HepG2 (cell line): Measurements from ENCODE around the gene LAMTOR1. TPM values are rescaled to one million over a fixed set of nuclear protein-coding genes. Genes with fewer than 3 reads are reported as not detected.
A peak's percentile ranks its signal among the peaks of the same experiment; 100 is the strongest.

Experiments
- BRCA1 ChIP-seq: sonication (generic); formaldehyde crosslinking; IDR thresholded peaks from 2 replicates; pipeline ENCODE4 v1.4.0; 2020; ENCODE audit warnings: missing genetic modification reagents
- CAMTA2 ChIP-seq: sonication (generic); formaldehyde crosslinking; IDR thresholded peaks from 2 replicates; pipeline ENCODE4 v1.4.0; 2020; ENCODE audit warnings: mild to moderate bottlenecking, missing genetic modification reagents, borderline replicate concordance
- GZF1 ChIP-seq: sonication (generic); formaldehyde crosslinking; IDR thresholded peaks from 2 replicates; pipeline ENCODE4 v1.5.1; 2020; ENCODE audit warnings: mild to moderate bottlenecking, missing genetic modification reagents
- HOXD1 ChIP-seq: sonication (generic); formaldehyde crosslinking; IDR thresholded peaks from 2 replicates; pipeline ENCODE4 v1.5.0; 2020; ENCODE audit warnings: missing genetic modification reagents
- IRF2 ChIP-seq: IDR thresholded peaks from 2 replicates; pipeline ENCODE4 v1.6.1; 2018; ENCODE audit warnings: missing genetic modification reagents, missing compliant biosample characterization
- MEIS2 ChIP-seq: sonication (generic); formaldehyde crosslinking; IDR thresholded peaks from 2 replicates; pipeline ENCODE4 v1.9.0; 2021; ENCODE audit warnings: mild to moderate bottlenecking, missing genetic modification reagents
- MXI1 ChIP-seq: IDR thresholded peaks from 3 replicates; pipeline ENCODE4 v1.6.1; 2012; ENCODE audit warnings: low read depth, low read length, inconsistent platforms, borderline replicate concordance
- NFKBIZ ChIP-seq: IDR thresholded peaks from 2 replicates; pipeline ENCODE4 v1.6.1; 2018; ENCODE audit warnings: missing genetic modification reagents, missing compliant biosample characterization
- NKX3-1 ChIP-seq: sonication (generic); formaldehyde crosslinking; IDR thresholded peaks from 2 replicates; pipeline ENCODE4 v1.5.0; 2020; ENCODE audit warnings: missing genetic modification reagents
- POLR2AphosphoS2 ChIP-seq: IDR thresholded peaks from 2 replicates; pipeline ENCODE4 v1.6.1; 2011; ENCODE audit warnings: low read depth, low read length, improper control_type of control experiment
- RELA ChIP-seq: sonication (generic); formaldehyde crosslinking; IDR thresholded peaks from 2 replicates; pipeline ENCODE4 v1.4.0; 2020; ENCODE audit warnings: missing genetic modification reagents
- TEAD3 ChIP-seq: optimal IDR thresholded peaks from 2 replicates; pipeline ENCODE3; 2016; ENCODE audit warnings: borderline replicate concordance
- ZBTB7A ChIP-seq: sonication (generic); formaldehyde crosslinking; IDR thresholded peaks from 2 replicates; pipeline ENCODE4 v1.8.0; 2022; ENCODE audit warnings: mild to moderate bottlenecking, missing genetic modification reagents
- ZC3H13 ChIP-seq: sonication (generic); formaldehyde crosslinking; IDR thresholded peaks from 2 replicates; pipeline ENCODE4 v1.8.1; 2023; ENCODE audit warnings: mild to moderate bottlenecking, missing genetic modification reagents, moderate library complexity
- ZFAT ChIP-seq: sonication (generic); formaldehyde crosslinking; conservative IDR thresholded peaks from 2 replicates; pipeline ENCODE4 v1.8.1; 2023; ENCODE audit warnings: missing genetic modification reagents, inconsistent platforms
- ZNF589 ChIP-seq: sonication (generic); formaldehyde crosslinking; conservative IDR thresholded peaks from 2 replicates; pipeline ENCODE4 v1.8.0; 2022; ENCODE audit warnings: mild to moderate bottlenecking, moderate library complexity, missing genetic modification reagents
- ZNF598 ChIP-seq: sonication (generic); formaldehyde crosslinking; IDR thresholded peaks from 2 replicates; pipeline ENCODE4 v1.5.1; 2020; ENCODE audit warnings: mild to moderate bottlenecking, missing genetic modification reagents, borderline replicate concordance
- ZNF614 ChIP-seq: IDR thresholded peaks from 2 replicates; pipeline ENCODE4 v1.6.1; 2018; ENCODE audit warnings: missing biosample characterization, missing genetic modification reagents, inconsistent platforms, borderline replicate concordance
- ZNF670 ChIP-seq: sonication (generic); formaldehyde crosslinking; IDR thresholded peaks from 2 replicates; pipeline ENCODE4 v1.8.0; 2022; ENCODE audit warnings: mild to moderate bottlenecking, missing genetic modification reagents, borderline replicate concordance
- ZNF674 ChIP-seq: sonication (generic); formaldehyde crosslinking; IDR thresholded peaks from 2 replicates; pipeline ENCODE4 v1.5.0; 2020; ENCODE audit warnings: low read depth, mild to moderate bottlenecking, missing genetic modification reagents
- ZNF816 ChIP-seq: sonication (generic); formaldehyde crosslinking; IDR thresholded peaks from 2 replicates; pipeline ENCODE4 v1.8.0; 2022; ENCODE audit warnings: missing genetic modification reagents, mild to moderate bottlenecking, borderline replicate concordance
- ZSCAN25 ChIP-seq: sonication (generic); formaldehyde crosslinking; IDR thresholded peaks from 2 replicates; pipeline ENCODE4 v1.8.0; 2022; ENCODE audit warnings: mild to moderate bottlenecking, missing genetic modification reagents
- polyA plus RNA-seq, 8 experiments: library from polyadenylated mRNA; depleted of rRNA in 3 of 8; stranded (reverse) in 7 of 8; unstranded in 1 of 8; fragments of >200 nt; fragmentation: Illumina TruSeq in 4 of 8; extraction: Trizol in 4 of 8; gene quantifications; 2 replicates each; pipeline versions ENCODE4 v1.2.1 to v1.2.3, GENCODE V29; 2011 to 2016; ENCODE audit warnings: low read depth in 4 of 8, missing spikeins in 1 of 8, mixed read lengths in 1 of 8; ENCODE audit not compliant: insufficient read depth in 1 of 8
- total RNA-seq, 5 experiments: library from RNA; depleted of rRNA; stranded (reverse); fragments of >200 nt; fragmentation: Illumina TruSeq; extraction: Trizol; gene quantifications; 2 replicates each; pipeline ENCODE4 v1.2.3, GENCODE V29; 2016; ENCODE audit warnings: low read depth in 1 of 5
- TF ChIP-seq, protein P1 (sequence below): sonication (generic); formaldehyde crosslinking; IDR thresholded peaks from 2 replicates; pipeline ENCODE4 v1.8.0; 2022; ENCODE audit warnings: missing genetic modification reagents, low read depth, mild to moderate bottlenecking, borderline replicate concordance
- TF ChIP-seq, protein P2 (sequence below): sonication (generic); formaldehyde crosslinking; IDR thresholded peaks from 2 replicates; pipeline ENCODE4 v1.8.0; 2022; ENCODE audit warnings: mild to moderate bottlenecking, missing genetic modification reagents, moderate library complexity
- TF ChIP-seq, protein P3 (sequence below): fragments of 450-650 bp; IDR thresholded peaks from 2 replicates; pipeline ENCODE4 v1.6.1; 2017; ENCODE audit warnings: mild to moderate bottlenecking
- TF ChIP-seq, protein P4 (sequence below): IDR thresholded peaks from 2 replicates; pipeline ENCODE4 v1.6.1; 2016; ENCODE audit warnings: missing compliant biosample characterization, missing genetic modification reagents, borderline replicate concordance

Gene LAMTOR1
- total and polyA plus RNA-seq, 2 of the 13 experiments (the other 11 are each of a cell fraction or from before 2014, with no cell fraction given) = 60.4 to 66.0 TPM

DNA sequence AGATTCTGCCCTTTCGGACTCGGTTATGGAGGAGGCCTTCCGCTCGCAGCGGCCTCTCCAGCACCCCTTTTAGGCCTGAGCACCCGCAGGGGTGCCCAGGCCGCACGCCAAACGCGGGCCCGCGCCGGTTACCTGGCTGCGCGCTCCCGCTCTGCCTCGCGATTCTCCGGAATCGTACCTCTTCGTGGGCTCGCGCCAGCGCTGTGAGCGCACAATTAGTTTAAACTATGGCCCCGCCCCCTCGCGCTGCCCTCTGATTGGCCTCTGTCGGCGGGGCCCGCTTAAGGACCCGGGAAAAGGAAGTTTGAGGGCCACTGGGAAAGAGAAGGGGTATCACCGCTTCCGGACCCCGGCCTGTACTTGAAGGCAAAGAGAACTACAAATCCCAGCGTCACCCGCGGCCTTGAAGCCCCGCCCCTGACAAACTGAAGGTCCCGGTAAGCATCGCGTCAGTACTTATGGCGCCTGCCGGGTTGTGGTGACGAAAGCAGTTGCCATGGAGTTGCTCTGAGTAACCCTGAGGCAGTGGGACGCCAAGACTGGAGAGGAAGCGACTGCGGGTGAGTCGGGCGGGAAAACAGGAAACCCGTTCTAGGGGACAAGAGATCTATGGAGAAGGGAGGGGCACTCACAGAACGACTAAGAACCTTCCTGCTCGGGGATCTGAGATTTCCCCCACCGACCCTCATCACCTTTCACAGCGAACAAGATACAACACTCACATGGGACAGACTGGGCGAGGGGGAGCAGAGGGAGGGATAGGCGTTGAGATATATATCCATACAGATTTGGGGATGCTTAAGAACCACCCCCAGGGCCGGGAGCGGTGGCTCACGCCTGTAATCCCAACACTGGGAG lies 22.5 kb downstream of the LAMTOR1 start, which contains the start of the genes LRRC51 and NUMA1 (continued):
- TF ChIP-seq ZNF614 (CRISPR knock-in tag) = peak; percentile 57; the same call in 1 of the 2 replicates
- no peak for TF ChIP-seq POLR2AphosphoS2
- TF ChIP-seq BRCA1 (CRISPR knock-in tag) = no peak
- TF ChIP-seq ZNF816 (CRISPR knock-in tag) = no peak
- TF ChIP-seq ZNF589 = no peak
- no peak for TF ChIP-seq ZFAT (CRISPR knock-in tag)
- peak; percentile 99 for TF ChIP-seq MXI1
- TF ChIP-seq ZNF674 (CRISPR knock-in tag) = no peak
- no peak for TF ChIP-seq ZC3H13 (CRISPR knock-in tag)
- no peak for TF ChIP-seq ZBTB7A (CRISPR knock-in tag)
- peak; percentile 57; the same call in 1 of the 2 replicates for TF ChIP-seq HOXD1
- TF ChIP-seq, protein P1, sequence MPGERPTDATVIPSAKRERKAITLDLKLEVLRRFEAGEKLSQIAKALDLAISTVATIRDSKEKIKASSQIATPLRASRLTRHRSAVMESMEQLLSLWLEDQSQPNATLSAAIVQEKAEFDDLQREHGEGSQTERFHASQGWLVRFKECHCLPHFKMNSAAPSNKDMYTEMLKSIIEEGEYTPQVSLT (CRISPR knock-in tag) = no peak
- peak; percentile 73; the same call in 1 of the 2 replicates for TF ChIP-seq IRF2
- TF ChIP-seq MEIS2 (CRISPR knock-in tag) = 0 out of 2 replicates have a peak, but pooled peaks have one; percentile 37
- no peak for TF ChIP-seq ZNF670 (CRISPR knock-in tag)
- TF ChIP-seq CAMTA2 (CRISPR knock-in tag) = no peak
- no peak for TF ChIP-seq ZSCAN25 (CRISPR knock-in tag)
- TF ChIP-seq, protein P2, sequence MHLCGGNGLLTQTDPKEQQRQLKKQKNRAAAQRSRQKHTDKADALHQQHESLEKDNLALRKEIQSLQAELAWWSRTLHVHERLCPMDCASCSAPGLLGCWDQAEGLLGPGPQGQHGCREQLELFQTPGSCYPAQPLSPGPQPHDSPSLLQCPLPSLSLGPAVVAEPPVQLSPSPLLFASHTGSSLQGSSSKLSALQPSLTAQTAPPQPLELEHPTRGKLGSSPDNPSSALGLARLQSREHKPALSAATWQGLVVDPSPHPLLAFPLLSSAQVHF = no peak
- TF ChIP-seq, protein P3, sequence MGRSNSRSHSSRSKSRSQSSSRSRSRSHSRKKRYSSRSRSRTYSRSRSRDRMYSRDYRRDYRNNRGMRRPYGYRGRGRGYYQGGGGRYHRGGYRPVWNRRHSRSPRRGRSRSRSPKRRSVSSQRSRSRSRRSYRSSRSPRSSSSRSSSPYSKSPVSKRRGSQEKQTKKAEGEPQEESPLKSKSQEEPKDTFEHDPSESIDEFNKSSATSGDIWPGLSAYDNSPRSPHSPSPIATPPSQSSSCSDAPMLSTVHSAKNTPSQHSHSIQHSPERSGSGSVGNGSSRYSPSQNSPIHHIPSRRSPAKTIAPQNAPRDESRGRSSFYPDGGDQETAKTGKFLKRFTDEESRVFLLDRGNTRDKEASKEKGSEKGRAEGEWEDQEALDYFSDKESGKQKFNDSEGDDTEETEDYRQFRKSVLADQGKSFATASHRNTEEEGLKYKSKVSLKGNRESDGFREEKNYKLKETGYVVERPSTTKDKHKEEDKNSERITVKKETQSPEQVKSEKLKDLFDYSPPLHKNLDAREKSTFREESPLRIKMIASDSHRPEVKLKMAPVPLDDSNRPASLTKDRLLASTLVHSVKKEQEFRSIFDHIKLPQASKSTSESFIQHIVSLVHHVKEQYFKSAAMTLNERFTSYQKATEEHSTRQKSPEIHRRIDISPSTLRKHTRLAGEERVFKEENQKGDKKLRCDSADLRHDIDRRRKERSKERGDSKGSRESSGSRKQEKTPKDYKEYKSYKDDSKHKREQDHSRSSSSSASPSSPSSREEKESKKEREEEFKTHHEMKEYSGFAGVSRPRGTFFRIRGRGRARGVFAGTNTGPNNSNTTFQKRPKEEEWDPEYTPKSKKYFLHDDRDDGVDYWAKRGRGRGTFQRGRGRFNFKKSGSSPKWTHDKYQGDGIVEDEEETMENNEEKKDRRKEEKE = no peak
- TF ChIP-seq NFKBIZ (CRISPR knock-in tag) = no peak
- no peak for TF ChIP-seq NKX3-1 (CRISPR knock-in tag)
- TF ChIP-seq, protein P4, sequence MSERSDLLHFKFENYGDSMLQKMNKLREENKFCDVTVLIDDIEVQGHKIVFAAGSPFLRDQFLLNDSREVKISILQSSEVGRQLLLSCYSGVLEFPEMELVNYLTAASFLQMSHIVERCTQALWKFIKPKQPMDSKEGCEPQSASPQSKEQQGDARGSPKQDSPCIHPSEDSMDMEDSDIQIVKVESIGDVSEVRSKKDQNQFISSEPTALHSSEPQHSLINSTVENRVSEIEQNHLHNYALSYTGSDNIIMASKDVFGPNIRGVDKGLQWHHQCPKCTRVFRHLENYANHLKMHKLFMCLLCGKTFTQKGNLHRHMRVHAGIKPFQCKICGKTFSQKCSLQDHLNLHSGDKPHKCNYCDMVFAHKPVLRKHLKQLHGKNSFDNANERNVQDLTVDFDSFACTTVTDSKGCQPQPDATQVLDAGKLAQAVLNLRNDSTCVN (CRISPR knock-in tag) = no peak
- TF ChIP-seq GZF1 (CRISPR knock-in tag) = no peak; the same call in 1 of the 2 replicates
- TF ChIP-seq TEAD3 (CRISPR knock-in tag) = peak; percentile 20
- no peak; the same call in 1 of the 2 replicates for TF ChIP-seq RELA
- TF ChIP-seq ZNF598 (CRISPR knock-in tag) = peak; percentile 45; the same call in 1 of the 2 replicates
